Posterior vena cava (tissue), 2 donors: ENCODE measurements around the gene PHKA2. TPM values are rescaled to one million over a fixed set of nuclear protein-coding genes. Genes with fewer than 3 reads are reported as not detected.
"Not testable (repeated sequence)": the region's sequence is repeated elsewhere in the genome, so short reads cannot be mapped to it uniquely, and the experiment has no call there.

Experiments
- DNase-seq: peaks from one replicate; pipeline ENCODE4 v3.0.0-alpha.2; 2020; ENCODE audit warnings: low spot score
- intact Hi-C, 2 donors: fragments of 100-400 bp; cut with DNase I; formaldehyde crosslinking; loops; one replicate each; pipeline versions ENCODE4 v1.14.1 to v1.14.2; 2022 to 2023
- total RNA-seq, 2 donors: library from RNA; stranded (reverse); fragmentation: NEBNext Ultra II Directional; extraction: Animal tissue kit (Norgen Biotek cat#: 25700); gene quantifications; one replicate each; pipeline ENCODE4 v1.2.1, GENCODE V29; 2021
- donor health status: DM: yes; HTN: yes; CAD: no.
- donor health status: DM: yes; HTN: yes; CAD: no.

PHKA2 gene
- total RNA-seq, 2 donors from 2014 or later: 13.5 to 14.7 TPM

DNA sequence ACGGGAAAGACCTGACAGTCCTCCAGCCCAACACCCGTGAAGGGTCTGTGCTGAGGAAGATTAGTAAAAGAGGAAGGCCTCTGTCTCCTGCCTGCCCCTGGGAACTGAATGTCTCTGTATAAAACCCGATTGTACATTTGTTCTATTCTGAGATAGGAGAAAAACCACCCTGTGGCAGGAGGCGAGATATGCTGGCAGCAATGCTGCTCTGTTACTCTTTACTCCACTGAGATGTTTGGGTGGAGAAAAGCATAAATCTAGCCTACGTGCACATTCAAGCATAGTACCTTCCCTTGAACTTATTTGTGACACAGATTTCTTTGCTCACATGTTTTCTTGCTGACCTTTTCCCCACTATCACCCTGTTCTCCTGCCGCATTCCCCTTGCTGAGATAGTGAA lies 3.7 kb downstream of the PHKA2 start:
- DNase-seq, intact Hi-C loops: not testable (repeated sequence)

DNA sequence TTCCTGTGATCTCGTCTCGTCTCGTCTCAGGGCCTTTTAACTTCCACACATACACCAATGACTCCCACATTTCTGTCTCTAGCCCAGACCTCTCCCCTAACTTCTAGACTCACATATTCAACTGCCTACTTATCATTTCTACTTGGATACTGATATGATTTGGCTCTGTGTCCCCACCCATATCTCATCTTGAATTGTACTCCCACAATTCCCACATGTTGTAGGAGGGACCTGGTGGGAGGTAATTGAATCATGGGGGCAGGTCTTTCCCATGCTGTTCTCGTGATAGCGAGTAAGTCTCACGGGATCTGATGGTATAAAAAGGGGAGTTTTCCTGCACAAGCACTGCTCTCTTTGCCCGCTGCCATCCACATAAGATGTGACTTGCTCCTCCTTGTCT lies 8.9 kb downstream of the PHKA2 start:
- intact Hi-C loops: no loop called here
- no peak for DNase-seq

DNA sequence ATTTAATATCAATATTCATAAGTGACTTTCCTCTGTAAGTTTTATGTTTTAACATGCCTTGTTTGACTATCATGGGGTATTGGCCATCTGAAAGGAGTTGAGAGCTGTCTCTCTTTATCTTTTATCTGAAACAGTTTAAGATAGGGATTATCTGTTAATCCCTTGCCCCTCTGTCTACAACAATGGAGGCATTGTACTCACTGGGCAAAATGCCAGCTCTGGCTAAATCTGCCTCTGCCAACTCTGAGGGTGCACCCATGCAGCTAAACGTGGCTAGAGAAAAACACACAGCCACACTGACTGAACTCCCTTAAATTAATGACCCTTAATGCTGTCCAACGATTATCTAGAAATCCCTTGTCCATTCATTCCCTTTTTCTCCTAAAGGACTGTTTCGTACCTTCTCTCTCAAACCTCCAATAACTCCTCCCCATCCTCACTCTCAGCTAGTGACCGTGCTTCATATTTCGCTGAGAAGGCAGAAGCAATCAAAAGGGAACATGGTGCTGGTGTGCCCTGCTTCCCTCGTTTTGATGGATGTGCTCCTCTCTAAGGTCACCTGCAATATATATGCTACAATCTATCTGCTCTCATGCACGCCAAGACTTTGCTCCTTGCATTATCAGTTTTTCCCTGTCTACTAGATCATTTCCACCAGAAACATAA lies 10.3 kb downstream of the PHKA2 start:
- intact Hi-C loops: no loop called here
- DNase-seq: no peak

DNA sequence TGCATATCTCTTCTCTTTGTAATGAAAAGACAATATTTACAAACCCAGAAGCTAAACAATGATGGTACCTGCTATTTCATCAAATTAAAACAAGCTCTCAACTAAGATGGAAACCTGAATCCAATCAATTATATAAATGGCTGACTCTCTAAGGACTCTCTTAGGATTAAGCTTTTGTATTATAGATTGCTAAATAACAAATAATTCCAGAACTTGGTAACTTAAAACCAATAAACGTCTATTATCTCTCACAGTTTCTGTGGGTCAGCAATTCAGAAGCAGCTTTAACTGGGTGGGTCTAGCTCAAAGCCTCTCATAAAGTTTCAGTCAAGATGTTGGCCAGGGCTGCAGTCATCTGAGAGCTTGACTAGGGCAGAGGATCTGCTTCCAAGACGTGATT lies 12.4 kb downstream of the PHKA2 start:
- no peak for DNase-seq

DNA sequence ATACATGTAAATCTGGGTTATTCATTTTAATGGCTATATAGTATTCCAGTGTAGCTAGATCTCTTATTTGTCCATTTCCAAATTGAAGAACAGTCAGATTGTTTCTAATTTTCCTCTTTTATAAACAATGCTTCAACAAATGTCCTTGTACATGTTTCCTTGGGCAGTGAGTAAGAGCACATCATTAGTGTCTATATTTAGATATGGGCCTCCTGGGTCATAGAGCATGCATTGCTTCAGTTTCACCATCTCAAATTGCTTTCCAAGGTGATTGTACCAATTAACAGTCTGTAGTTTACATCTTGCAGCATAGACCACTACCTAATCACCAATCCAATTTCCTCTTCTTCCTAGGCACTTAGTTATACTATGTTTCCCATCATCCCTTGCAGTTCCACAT lies 13.4 kb downstream of the PHKA2 start:
- intact Hi-C loops: no loop called here
- no peak for DNase-seq

More for the DNA sequence above, 12.4 kb downstream of the PHKA2 start:
- intact Hi-C loops: no loop called here

DNA sequence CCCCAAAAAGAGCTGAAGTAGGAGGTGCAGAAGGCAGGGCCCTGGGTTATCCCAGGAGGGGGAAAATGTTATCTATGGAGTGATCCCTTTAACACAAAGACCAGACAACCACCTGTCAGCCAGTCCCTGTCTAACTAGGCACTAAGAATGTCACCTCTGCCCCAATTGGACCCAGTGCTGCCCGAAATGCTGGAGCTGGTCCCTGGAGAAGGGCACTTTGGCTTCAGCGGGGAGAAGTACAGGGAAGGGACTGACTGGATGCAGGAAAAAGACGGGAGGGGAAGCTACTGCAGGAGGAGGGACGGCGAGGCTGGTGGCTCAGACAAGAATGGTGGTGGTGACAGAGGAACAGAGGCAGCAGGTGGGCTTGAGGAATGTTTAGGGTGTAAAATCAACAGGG lies 17.3 kb downstream of the PHKA2 start:
- DNase-seq: no peak
- intact Hi-C loops: no loop called here

DNA sequence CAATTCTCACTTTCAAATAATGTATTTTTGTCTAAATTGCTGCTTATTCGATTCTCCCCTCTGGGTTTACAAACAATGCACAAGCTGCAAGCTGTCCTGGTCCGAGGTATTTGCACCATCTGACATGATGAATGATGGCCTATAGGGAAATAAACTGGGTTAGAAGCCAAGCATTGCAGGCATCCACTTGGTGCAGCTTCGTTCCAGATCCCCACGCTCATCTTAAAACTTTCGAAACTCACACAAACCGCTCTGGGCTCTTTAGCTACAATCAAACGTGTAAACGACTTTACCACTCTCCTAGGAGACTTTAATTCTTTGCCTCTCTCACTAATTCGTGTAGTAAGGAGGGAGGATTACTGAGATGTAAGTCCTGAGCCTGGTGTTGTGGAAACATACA lies 19.0 kb downstream of the PHKA2 start:
- DNase-seq: no peak

DNA sequence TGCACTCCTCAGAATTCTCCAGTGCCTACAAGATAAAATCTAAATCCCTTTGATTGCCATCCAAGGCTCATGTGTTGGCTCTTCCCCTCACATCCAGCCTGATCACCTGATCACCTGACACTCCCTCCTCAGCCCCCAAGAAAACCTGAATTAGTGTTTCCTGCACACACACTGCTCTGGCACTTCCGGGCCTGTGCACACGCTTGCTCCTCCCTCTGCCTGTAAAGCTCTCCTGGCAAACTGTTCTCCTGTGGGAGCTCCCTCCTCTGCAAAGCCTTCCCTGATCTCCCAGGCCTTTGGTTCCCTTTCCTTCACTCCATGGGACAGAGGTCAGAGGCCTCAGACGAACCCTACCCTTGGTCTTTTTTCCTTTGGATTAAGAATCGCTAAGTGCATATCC lies 19.9 kb downstream of the PHKA2 start:
- intact Hi-C loops: no loop called here
- DNase-seq: no peak

More for the DNA sequence above, 19.0 kb downstream of the PHKA2 start:
- intact Hi-C loops: no loop called here

DNA sequence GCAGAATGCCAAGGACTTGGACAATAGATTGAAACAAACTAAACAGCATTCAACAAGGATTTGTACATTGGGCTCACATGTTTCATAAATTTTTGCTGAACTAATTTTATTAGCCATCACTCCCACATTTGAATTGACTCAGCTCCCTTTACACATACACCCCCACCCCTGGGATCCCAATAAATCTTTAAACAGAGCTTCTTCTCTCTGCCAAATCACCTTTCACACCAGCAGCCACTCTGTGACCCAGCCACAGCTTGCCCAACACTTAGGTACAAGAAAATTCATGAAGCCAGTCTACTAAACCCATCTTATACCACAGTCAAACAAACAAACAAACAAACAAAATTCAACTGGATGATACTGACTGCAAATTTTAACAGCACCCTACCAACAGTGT lies 21.6 kb downstream of the PHKA2 start:
- intact Hi-C loops: no loop called here
- DNase-seq: no peak

DNA sequence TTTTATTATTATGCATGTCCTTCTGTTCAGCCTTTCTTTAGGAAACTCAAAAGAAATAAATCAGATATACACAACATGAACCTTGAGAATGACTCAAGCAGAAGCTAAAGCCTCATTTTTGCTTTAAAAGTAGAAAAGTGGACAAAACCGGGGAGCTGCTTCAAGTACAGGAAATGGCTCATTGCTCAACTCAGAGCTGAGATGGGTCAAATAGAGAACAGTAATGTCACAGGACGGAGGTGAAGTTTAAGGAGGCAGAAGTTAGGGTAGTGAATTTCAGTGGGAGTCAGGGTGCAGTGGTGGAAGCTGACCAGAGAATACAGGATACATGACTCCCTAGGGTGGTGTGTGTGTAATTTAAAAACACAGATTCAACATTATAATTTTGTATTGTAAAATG lies 22.2 kb downstream of the PHKA2 start:
- intact Hi-C loops: no loop called here
- no peak for DNase-seq

DNA sequence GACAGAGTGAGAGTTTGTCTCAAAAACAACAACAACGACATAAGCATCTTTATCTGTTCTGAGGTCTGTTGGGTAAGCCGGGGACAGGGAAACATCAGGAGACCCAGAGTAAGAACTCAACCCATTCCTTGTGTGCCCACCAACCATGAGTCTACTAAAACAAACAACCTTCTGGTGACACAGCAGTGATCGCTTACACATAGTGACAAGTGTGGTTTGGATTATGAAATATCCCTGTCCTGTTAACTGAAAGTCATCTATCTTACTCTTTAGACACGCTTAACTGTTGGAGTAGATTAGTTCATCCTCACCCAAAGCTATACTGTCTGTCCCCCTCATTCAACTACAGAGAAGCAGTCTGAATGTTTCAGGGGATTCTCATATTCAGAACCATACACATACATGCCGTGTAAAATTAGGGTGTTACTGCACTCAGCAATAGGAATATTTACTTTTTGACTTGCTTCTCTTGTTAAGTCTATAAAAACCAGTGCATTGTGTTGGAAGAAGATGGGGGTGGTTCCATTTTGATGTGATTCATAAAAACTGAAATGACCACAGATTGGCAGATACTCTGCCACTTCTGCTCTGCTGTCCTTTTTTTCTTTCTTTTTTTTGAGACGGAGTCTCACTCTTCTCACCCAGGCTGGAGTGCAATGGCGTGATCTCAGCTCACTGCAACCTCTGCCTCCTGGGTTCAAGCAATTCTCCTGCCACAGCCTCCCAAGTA lies 27.4 kb downstream of the PHKA2 start:
- intact Hi-C loops: no loop called here
- DNase-seq: no peak

DNA sequence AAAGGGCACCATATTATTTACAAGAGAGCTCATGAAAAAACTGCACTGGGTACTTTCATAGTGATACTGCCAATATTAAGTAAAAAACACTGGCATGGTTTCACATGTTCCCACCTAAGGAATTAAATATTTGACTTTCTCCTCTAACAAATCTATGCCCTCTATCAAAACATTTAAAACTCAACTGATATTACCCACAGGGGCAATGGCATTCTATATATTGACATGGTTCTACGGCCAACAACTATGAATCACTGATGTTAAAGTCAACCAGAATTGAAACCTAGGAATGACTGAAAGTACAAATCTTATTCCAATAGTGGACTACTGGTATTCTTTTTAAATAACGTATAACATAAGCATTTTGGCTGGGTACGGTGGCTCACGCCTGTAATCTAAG lies 28.2 kb downstream of the PHKA2 start:
- intact Hi-C loops: no loop called here
- no peak for DNase-seq

DNA sequence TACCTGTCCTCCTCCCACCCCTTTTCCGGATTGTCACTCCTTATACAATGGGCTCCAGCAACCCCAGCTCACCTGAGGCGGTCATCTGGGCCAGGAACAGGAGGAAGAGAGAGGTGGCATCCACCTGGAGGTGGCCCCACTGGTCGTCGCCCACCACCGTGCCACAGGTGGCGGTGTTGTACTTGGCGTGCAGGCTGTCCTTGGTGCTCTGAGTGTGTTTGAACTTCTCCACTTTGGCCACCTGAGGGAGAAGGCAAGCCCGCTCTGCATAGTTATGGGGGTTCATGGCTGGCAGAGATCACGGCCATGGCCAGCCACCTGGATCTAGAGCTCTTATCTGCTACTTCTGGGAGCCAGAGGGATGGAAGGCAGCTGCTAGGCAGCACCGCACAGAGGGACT lies 32.9 kb downstream of the PHKA2 start:
- DNase-seq: no peak
- intact Hi-C loops: no loop called here

DNA sequence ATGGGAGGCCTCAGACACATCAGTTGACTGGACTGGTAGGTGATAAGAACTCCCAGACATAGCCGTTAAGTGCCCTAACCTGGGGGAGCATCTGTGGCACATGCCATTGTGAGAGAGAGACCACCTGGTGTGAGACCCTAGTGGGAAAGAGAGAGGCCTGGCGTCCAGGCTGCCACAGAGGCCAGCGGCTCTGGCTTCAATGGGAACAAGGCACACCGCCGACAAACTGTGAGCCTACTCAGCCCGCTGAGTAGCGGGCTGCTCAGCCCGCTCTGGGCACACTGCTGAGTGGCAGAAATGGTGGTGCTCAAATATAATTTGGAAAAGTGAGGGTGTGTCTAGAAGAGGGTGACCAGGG lies 34.0 kb downstream of the PHKA2 start:
- DNase-seq: no peak
- intact Hi-C loops: no loop called here

DNA sequence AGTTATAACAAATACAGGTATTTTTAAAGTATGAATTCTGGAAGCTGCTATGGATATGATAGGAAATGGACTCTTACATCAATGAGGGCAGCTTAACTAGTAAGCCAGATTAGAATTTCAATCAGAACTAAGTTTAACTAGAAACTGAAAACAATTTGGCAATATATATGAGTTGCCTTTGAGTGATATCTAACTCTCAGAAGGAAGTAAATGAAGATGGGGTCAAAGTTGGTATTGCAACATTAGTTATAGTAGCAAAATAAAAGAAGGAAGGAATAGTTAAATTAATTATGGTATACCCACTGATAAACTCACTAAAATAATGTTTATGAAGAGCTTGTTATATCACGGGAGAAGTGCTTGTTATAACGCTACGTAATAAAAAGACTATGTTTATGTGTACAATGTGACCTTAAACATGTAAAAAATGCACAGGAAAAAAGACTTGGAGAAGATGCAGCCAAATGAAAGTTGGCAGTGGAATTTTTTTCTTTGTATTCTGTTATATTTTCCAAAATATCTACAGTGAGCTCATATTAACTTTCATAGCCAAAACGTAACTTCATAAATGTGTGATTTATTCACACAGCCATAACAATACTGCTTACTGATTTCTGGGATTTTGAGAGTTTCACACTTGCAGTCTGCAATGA lies 34.5 kb downstream of the PHKA2 start:
- intact Hi-C loops: no loop called here
- DNase-seq: no peak

DNA sequence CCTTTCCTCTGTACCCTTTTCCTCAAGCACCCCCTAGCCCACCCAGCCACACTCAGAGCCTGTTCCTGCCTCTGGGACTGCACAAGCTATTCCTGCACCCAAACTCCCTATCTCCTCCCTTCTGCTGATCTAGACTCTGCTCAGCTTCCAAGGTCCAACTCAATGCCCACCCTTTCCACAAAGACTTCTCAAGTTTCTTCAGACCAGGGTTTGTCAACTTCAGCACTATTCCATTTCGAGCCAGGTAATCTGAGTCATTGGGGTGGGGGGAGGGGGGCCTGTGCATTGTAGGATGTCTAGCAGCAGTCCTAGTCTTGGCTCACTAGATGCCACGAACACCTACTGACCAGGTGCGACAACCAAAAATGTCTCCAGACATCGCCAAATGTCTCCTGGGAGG lies 37.3 kb downstream of the PHKA2 start:
- intact Hi-C loops: no loop called here
- DNase-seq: no peak

DNA sequence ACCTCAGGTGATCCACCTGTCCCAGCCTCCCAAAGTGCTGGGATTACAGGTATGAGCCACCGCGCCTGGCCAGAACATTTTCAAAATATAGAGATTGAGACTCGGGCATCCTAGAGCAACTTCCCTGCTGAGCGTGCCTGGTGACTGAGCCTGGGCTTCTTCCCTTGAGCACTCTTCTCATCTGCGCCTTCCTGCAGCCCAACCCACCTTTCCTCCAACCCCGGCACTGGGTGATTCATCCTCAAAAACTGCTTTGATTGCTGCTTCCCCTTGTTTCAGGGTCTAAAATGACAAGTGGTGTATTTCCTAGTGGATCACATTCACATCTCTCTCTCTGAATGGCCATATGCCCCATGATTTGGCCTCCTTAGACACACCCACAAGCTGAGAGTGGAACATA lies 37.8 kb downstream of the PHKA2 start:
- intact Hi-C loops: no loop called here
- no peak for DNase-seq

DNA sequence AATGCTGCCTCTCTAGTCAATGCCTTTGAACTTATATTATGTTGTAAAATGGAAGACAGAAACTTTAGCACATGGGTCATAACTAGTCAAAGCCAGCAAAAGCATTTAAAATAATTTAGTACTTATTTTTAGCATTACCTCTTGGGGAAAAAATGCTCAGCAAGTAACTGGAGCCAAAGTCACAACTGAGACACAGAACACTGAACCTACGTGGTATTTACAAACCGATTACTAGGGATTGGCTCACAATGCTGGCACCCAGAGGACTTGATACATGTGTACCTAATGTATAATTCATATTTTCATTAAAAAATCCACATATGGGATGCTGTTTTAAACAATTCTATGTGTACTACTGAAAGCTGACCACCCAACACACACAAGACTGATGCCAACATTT lies 38.4 kb downstream of the PHKA2 start:
- DNase-seq: no peak
- intact Hi-C loops: no loop called here

DNA sequence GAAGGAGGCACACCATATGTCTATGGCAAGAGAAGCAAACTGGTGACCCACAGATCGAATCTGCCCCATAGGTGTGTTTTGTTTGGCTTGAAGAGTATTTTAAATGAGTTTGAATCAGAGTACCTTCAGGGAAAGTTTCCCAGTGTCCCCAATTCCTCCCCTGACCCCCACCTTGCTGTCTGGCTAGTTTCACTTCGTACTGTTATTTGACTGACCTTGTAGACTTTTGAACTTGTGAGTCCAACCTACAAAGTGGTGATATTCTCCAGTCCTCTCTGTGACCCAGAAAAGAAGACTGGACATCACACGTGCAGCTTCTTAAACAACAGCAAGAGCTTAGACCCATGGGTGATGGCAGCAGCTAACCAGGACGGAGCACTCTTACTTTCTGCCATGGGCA lies 39.4 kb downstream of the PHKA2 start:
- intact Hi-C loops: no loop called here
- no peak for DNase-seq

DNA sequence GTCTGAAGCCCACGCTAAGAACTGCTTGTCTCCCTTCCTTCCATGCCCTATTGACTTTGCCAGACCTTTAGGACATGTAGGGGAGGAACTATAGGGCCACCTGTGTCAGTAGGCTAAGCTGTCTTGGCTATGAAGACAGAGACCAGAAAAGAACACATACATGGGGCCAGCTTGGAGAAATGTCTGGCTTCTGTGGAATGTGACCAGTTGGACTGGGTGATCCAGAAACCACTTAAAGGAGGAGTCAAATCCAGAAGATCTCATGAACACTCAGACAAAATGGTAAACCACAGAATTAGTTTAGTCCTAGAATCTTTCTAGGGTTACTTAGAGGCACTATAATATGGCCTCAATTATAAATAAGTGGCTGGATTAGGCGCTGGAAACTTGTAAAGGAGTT lies 42.0 kb downstream of the PHKA2 start:
- intact Hi-C loops: no loop called here
- no peak for DNase-seq

DNA sequence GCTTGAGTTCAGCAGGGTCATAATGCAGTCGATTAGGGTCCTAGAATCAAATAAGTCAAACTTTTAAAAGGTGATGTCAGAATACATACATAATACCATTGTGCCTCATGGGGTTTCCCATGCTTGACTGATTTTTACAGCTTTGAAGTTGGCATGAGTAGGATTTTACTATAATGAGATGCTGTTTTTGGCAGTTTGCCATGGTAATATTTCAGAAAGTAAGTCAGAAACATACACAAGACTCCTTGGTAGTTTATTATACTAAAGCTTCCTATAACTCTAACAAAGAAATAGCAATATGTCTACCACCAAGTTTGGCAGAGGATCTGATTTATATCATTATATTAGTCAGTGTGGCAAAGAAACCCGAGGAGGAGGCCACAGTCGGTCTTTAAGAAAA lies 45.2 kb downstream of the PHKA2 start:
- intact Hi-C loops: no loop called here
- no peak for DNase-seq
